HG03064 (cell line): ENCODE results near the gene ST8SIA1.

Experiments
- ATAC-seq: cut with Tn5 transposase; IDR thresholded peaks from one replicate; pipeline ENCODE4 v1.9.1; 2021; ENCODE audit warnings: low read depth; ENCODE audit not compliant: unreplicated experiment

Gene ST8SIA1

DNA sequence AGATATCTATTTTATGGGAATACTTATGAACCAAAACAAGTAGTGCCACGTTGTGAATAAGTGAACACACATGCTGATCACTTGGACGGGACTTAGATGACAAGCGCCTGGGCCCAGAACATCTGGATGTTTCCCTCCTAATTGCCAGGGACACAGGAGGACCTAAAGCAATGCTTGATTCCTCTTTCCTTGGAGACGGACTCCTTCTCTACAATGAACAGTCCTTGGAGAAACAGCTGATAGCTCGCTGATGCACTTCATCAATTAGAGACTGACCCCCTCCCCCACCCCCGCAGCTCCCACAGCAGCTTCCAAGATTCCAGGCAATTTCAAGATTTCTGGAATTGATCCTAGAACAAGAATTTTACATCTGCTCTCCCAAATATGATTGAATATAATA, 86.4 kb downstream of the ST8SIA1 start:
- no peak for ATAC-seq

DNA sequence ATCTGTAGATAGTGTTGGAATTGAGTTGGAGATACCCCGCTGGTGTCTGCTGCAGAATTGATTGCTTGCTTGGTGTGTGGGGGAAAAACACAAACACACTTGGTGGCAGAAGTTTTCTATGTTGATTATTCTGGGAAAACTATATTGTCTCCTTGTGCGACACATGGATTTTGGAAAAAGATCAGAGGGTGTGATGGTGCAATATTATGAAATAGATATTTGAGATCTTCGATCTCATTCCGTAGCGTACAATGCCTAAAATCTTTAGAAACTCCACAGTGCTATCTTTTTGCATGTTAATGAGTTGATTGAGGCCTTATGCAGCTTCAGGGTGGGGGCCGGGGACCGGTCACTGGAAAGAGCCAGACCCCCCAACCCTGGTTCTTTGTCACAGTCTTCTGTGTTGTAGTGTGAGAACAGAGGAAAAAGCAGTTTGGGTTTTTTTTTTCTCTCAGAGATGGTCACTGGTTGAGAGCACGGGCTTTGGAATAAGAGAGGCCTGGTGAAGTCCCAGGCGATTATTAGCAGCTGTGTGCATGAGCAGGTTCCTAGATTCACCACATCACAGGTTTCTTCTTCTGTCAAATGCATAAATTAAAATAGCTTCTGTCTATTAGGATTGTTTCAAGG, 88.2 kb downstream of the ST8SIA1 start:
- no peak for ATAC-seq

DNA sequence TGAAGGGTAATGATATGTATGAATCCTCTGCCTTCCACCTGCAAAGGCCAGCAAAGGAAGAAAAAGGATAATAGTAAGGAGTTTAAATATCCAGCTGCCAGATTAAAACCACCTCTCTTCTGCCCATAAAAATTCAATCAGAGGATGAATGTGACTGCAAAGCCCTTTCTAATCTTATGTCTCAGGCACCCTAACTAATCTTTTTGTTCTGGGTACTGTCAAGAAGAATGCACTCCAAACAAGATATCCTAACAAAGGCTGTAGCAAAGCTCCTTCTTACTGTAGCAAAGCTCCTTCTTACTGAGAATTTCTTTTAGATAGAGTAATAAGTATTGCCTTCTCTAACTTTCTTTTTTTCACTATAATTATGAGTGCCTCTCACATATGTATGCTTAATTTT, 91.8 kb downstream of the ST8SIA1 start:
- ATAC-seq, result no peak

DNA sequence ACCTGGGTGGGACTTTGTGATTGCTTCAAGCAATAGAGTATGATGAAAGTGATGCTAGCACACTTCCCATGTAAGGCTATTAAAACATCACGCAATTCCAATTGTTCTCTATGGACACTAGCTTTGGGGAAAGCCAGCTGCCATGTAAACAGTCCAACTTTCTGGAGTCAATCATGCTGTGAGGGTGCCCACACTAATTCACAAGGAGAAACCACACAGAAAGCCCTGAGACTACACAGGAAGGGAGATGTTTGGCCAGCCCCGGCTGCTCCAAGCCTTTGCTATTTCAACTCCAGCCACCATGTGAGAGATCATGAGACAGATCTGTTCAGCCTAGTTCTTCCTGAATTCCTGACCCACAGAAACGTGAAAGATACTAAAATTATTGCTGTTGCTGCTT, 96.3 kb downstream of the ST8SIA1 start:
- ATAC-seq, result no peak

GRCh38 chr12:22234561-22234960, 99.9 kb downstream of the ST8SIA1 start:
- no peak for ATAC-seq

DNA sequence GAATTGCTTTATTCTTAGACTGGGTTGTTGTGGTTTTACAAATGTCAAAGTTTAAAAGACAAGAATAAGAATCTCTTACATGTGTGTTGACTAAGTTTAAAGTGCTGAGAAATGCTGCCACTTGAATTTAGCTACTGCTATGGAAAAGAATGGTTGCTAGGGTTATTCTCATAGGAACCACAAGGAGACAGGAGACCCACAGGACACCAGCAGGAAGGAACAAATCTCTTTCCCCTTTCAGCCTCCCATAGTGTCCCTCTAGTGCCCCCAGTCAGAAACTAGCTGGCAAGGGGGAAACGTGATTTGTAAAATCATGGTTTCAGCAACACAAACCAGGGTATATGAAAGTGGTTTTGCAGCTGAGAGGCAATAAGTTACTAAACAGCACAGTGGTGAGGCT, 102.7 kb downstream of the ST8SIA1 start:
- no peak for ATAC-seq

GRCh38 chr12:22231078-22231477, 103.4 kb downstream of the ST8SIA1 start:
- ATAC-seq, result no peak

- no peak for ATAC-seq
Measured at GRCh38 chr12:22230280-22230794, 104.2 kb downstream of the ST8SIA1 start.

- ATAC-seq, result no peak
Measured at GRCh38 chr12:22229652-22230279, 104.7 kb downstream of the ST8SIA1 start.

- ATAC-seq, result no peak
Measured at GRCh38 chr12:22228022-22228875, 106.3 kb downstream of the ST8SIA1 start.

- ATAC-seq, result no peak
Measured at GRCh38 chr12:22223356-22223755, 111.2 kb downstream of the ST8SIA1 start.

GRCh38 chr12:22217556-22217955, 117.0 kb downstream of the ST8SIA1 start:
- ATAC-seq, result no peak

- no peak for ATAC-seq
Measured at GRCh38 chr12:22215467-22216253, 118.8 kb downstream of the ST8SIA1 start.

GRCh38 chr12:22211128-22211527, 123.4 kb downstream of the ST8SIA1 start:
- ATAC-seq, result no peak

DNA sequence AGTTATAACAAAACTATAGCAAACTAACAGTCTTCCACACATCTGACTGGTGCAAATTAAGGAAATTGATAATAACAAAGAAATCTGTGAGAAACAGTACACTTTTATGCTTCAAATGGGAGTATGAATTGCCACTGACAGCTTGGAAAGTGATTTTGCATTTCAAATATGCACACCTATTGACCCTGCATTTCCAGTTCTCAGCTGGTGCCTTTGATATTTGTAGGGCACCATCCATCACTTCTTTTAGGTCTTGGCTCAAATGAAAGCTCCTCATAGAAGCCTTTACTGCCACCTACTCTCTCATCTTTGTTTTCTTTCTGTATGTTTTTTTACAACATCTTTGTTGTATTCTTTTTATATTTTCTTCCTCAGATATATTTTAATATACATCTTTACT, 125.1 kb downstream of the ST8SIA1 start:
- no peak for ATAC-seq

- ATAC-seq, result no peak
Measured at GRCh38 chr12:22206111-22206728, 128.3 kb downstream of the ST8SIA1 start.

DNA sequence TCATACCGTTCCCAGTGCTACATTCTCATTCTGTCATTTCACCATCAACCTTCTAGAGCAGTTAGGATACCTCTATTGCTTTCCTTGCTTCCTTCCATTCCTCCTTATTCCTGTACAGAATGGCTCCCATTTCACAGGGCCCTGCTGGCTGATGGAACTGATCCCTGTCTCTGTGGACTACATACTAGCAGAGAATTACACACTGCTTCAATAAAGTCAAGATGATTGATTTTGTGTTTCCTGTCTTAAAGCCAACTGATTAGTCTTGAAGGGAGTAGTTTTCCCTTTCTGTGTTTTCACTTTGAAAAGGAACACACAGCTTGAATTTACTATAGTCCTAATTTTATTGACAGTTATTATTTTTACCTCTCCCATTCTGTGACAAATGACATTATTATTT, 130.1 kb downstream of the ST8SIA1 start:
- no peak for ATAC-seq

- ATAC-seq, result no peak
Measured at GRCh38 chr12:22202847-22203246, 131.7 kb downstream of the ST8SIA1 start.

DNA sequence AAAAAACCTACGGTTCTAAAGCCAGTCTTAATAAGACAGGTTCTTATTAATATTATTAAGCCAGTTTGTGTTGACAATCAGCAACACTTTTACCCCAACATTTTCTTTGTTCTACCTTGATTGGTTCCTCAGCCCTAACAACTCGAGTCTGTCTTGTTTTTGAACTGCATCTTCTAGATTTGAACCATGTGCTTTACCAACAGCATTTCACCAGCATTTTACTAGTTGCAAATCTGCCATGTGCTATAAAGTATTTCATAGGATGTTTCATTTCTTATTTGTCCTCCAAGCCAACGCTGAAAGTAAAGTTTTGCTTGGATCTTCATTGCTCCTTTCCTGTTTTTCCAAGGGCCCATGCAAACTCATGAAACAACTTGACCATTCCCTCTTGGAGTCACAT, 133.4 kb downstream of the ST8SIA1 start:
- no peak for ATAC-seq

GRCh38 chr12:22196236-22196635, 138.3 kb downstream of the ST8SIA1 start:
- no peak for ATAC-seq
